ENCODE measurements around the gene LSAMP.

GRCh38 chr3:115808244-115808643, 637.0 kb downstream of the LSAMP start:
- TF ChIP-seq CTCF (conservative IDR thresholded peaks at IDR 0.05; ENCODE audit: low read length): no peak
- no peak for TF ChIP-seq EZH2phosphoT487 (IDR thresholded peaks at IDR 0.05; ENCODE audit: borderline replicate concordance)
